Liver (tissue), 9 donors: Measurements from ENCODE around the gene PWP1. TPM values are rescaled to one million over a fixed set of nuclear protein-coding genes. Genes with fewer than 3 reads are reported as not detected.
"Not testable (repeated sequence)": the region's sequence is repeated elsewhere in the genome, so short reads cannot be mapped to it uniquely, and the experiment has no call there.

ENCODE experiments used
- DNase-seq: peaks from one replicate; pipeline ENCODE4 v3.0.0-alpha.2; 2017; ENCODE audit warnings: low spot score
- H3K27ac ChIP-seq, 2 donors: one replicate each; pipeline ENCODE4 v1.7.0; 2013; ENCODE audit warnings: inconsistent platforms in 2 of 2, low read length in 2 of 2, control low read depth in 1 of 2, low read depth in 1 of 2, mild to moderate bottlenecking in 1 of 2
- H3K27me3 ChIP-seq, 4 donors: one replicate each; pipeline versions ENCODE4 v1.6.1 to v1.7.0; 2013; ENCODE audit warnings: low read length in 3 of 4, inconsistent platforms in 1 of 4, mild to moderate bottlenecking in 1 of 4, moderate library complexity in 1 of 4; ENCODE audit not compliant: control insufficient read depth in 4 of 4, insufficient read depth in 4 of 4
- H3K36me3 ChIP-seq, 4 donors: one replicate each; pipeline versions ENCODE4 v1.6.1 to v1.7.0; 2013; ENCODE audit warnings: low read length in 3 of 4, mild to moderate bottlenecking in 3 of 4, low read depth in 1 of 4, moderate library complexity in 1 of 4; ENCODE audit not compliant: control insufficient read depth in 4 of 4, insufficient read depth in 3 of 4
- H3K4me1 ChIP-seq, 4 donors: one replicate each; pipeline versions ENCODE4 v1.6.1 to v1.7.0; 2013; ENCODE audit warnings: low read length in 3 of 4, mild to moderate bottlenecking in 3 of 4, moderate library complexity in 1 of 4; ENCODE audit not compliant: control insufficient read depth in 4 of 4, insufficient read depth in 4 of 4
- H3K4me3 ChIP-seq, 3 donors: one replicate each; pipeline versions ENCODE4 v1.6.1 to v1.7.0; 2013; ENCODE audit warnings: low read length in 3 of 3, control low read depth in 1 of 3, low read depth in 1 of 3, mild to moderate bottlenecking in 1 of 3
- H3K9ac ChIP-seq, 2 donors: one replicate each; pipeline ENCODE4 v1.7.0; 2013; ENCODE audit warnings: low read length in 2 of 2, mild to moderate bottlenecking in 2 of 2, moderate library complexity in 2 of 2, control low read depth in 1 of 2, low read depth in 1 of 2
- H3K9me3 ChIP-seq, 4 donors: one replicate each; pipeline versions ENCODE4 v1.6.1 to v1.7.0; 2013; ENCODE audit warnings: low read length in 3 of 4; ENCODE audit not compliant: control insufficient read depth in 4 of 4
- FOXA1 ChIP-seq: IDR thresholded peaks from 2 replicates; pipeline ENCODE4 v1.6.1; 2016; ENCODE audit warnings: antibody characterized with exemption
- FOXA2 ChIP-seq: IDR thresholded peaks from 2 replicates; pipeline ENCODE4 v1.6.1; 2016; ENCODE audit warnings: antibody characterized with exemption
- GABPA ChIP-seq, 2 donors: IDR thresholded peaks in 1 of 2; conservative IDR thresholded peaks in 1 of 2; 2 replicates each; pipeline ENCODE4 v1.6.1; 2016; ENCODE audit warnings: antibody characterized with exemption in 2 of 2, mild to moderate bottlenecking in 1 of 2, moderate library complexity in 1 of 2
- HNF4A ChIP-seq, 2 donors: conservative IDR thresholded peaks; 2 replicates each; pipeline ENCODE4 v1.6.1; 2016; ENCODE audit warnings: antibody characterized with exemption in 2 of 2, mild to moderate bottlenecking in 2 of 2
- JUND ChIP-seq, 2 donors: IDR thresholded peaks; 2 replicates each; pipeline ENCODE4 v1.6.1; 2016; ENCODE audit warnings: antibody characterized with exemption in 2 of 2
- NR2F2 ChIP-seq: IDR thresholded peaks from 2 replicates; pipeline ENCODE4 v1.6.1; 2016; ENCODE audit warnings: antibody characterized with exemption
- RXRA ChIP-seq, 2 donors: IDR thresholded peaks; 2 replicates each; pipeline ENCODE4 v1.6.1; 2017 to 2018; ENCODE audit warnings: antibody characterized with exemption in 2 of 2, mild to moderate bottlenecking in 1 of 2
- SP1 ChIP-seq: IDR thresholded peaks from 2 replicates; pipeline ENCODE4 v1.6.1; 2018; ENCODE audit warnings: antibody characterized with exemption, mild to moderate bottlenecking
- YY1 ChIP-seq: IDR thresholded peaks from 2 replicates; pipeline ENCODE4 v1.6.1; 2016; ENCODE audit warnings: antibody characterized with exemption, mild to moderate bottlenecking
- WGBS: extraction: QIAGEN DNeasy Blood & Tissue Kit; methylation state at CpG from one replicate; pipeline ENCODE4 v1.1.7; 2013; 5-methylcytosine and 5-hydroxymethylcytosine counted together
- polyA plus RNA-seq, 2 donors: library from polyadenylated mRNA; stranded (reverse) in 1 of 2; unstranded in 1 of 2; fragments of 200-250 nt in 1 of 2; fragments of >200 nt in 1 of 2; fragmentation: Nextera tagmentation in 1 of 2; extraction: Ambion mirVana in 1 of 2; gene quantifications; one replicate each; pipeline versions ENCODE4 v1.2.1 to v1.2.3, GENCODE V29; 2013 to 2015
- total RNA-seq, 2 donors: library from RNA; depleted of rRNA; stranded (reverse); fragments of >200 nt; gene quantifications; one replicate each; pipeline ENCODE4 v1.2.3, GENCODE V29; 2014
- TF ChIP-seq, protein P1 (sequence below): fragments of 150-350 bp; IDR thresholded peaks from 2 replicates; pipeline ENCODE4 v1.5.1; 2017; ENCODE audit warnings: improper control_type of control experiment, low read depth, low read length; ENCODE audit not compliant: missing input control
- TF ChIP-seq, protein P2 (sequence below): IDR thresholded peaks from 2 replicates; pipeline ENCODE4 v1.6.1; 2016; ENCODE audit warnings: antibody characterized with exemption
- TF ChIP-seq, protein P3 (sequence below): IDR thresholded peaks from 2 replicates; pipeline ENCODE4 v1.6.1; 2016; ENCODE audit warnings: antibody characterized with exemption
- TF ChIP-seq, protein P4 (sequence below): IDR thresholded peaks from 2 replicates; pipeline ENCODE4 v1.6.1; 2016; ENCODE audit warnings: antibody characterized with exemption, mild to moderate bottlenecking
- donor health status: healthy.
- donor health status: healthy.
- donor health status: healthy.
- donor health status: healthy.
- donor health status: healthy.

Gene PWP1
- total and polyA plus RNA-seq, 4 donors, result 17.5 to 39.0 (median 26.9) TPM

DNA sequence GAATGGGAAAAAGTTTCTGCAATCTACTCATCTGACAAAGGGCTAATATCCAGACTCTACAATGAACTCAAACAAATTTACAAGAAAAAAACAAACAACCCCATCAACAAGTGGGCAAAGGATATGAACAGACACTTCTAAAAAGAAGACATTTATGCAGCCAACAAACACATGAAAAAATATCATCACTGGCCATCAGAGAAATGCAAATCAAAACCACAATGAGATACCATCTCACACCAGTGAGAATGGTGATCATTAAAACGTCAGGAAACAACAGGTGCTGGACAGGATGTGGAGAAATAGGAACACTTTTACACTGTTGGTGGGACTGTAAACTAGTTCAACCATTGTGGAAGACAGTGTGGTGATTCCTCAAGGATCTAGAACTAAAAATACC is 41.7 kb downstream of the PWP1 start:
- 70% methylated on average over 1 of the region's 1 CpG for WGBS
- H3K27ac ChIP-seq, H3K9ac ChIP-seq, H3K9me3 ChIP-seq, DNase-seq, H3K27me3 ChIP-seq, H3K4me3 ChIP-seq, H3K36me3 ChIP-seq, H3K4me1 ChIP-seq: not testable (repeated sequence)

- H3K36me3 ChIP-seq, DNase-seq, H3K27me3 ChIP-seq, H3K4me3 ChIP-seq, H3K4me1 ChIP-seq, H3K9me3 ChIP-seq, H3K27ac ChIP-seq, H3K9ac ChIP-seq: not testable (repeated sequence)
- WGBS, result no CpG with 5 or more reads among the region's 1 CpG
Observed at GRCh38 chr12:107727742-107728141, 42.1 kb downstream of the PWP1 start.

GRCh38 chr12:107730618-107731341 is 45.2 kb downstream of the PWP1 start:
- WGBS, result 74% methylated on average over 4 of the region's 4 CpGs
- TF ChIP-seq, protein P1, sequence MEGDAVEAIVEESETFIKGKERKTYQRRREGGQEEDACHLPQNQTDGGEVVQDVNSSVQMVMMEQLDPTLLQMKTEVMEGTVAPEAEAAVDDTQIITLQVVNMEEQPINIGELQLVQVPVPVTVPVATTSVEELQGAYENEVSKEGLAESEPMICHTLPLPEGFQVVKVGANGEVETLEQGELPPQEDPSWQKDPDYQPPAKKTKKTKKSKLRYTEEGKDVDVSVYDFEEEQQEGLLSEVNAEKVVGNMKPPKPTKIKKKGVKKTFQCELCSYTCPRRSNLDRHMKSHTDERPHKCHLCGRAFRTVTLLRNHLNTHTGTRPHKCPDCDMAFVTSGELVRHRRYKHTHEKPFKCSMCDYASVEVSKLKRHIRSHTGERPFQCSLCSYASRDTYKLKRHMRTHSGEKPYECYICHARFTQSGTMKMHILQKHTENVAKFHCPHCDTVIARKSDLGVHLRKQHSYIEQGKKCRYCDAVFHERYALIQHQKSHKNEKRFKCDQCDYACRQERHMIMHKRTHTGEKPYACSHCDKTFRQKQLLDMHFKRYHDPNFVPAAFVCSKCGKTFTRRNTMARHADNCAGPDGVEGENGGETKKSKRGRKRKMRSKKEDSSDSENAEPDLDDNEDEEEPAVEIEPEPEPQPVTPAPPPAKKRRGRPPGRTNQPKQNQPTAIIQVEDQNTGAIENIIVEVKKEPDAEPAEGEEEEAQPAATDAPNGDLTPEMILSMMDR, result no peak
- TF ChIP-seq YY1 (no peak), HNF4A (conservative IDR thresholded peaks at IDR 0.05) (no peak), NR2F2 (no peak), FOXA1 (no peak)
- TF ChIP-seq, protein P2, sequence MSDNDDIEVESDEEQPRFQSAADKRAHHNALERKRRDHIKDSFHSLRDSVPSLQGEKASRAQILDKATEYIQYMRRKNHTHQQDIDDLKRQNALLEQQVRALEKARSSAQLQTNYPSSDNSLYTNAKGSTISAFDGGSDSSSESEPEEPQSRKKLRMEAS, result no peak
- Histone ChIP-seq H3K36me3 (peaks cover 5 to 26% (median 16%) of the 10 kb centered on the region in 4 donors), H3K9ac (no peak overlapping the region), H3K9me3 (no peaks in the 10 kb centered on the region), H3K4me3 (no peak overlapping the region), H3K27ac (no peak overlapping the region), H3K4me1 (no peaks in the 10 kb centered on the region), H3K27me3 (no peaks in the 10 kb centered on the region)
- DNase-seq, result no peak

DNA sequence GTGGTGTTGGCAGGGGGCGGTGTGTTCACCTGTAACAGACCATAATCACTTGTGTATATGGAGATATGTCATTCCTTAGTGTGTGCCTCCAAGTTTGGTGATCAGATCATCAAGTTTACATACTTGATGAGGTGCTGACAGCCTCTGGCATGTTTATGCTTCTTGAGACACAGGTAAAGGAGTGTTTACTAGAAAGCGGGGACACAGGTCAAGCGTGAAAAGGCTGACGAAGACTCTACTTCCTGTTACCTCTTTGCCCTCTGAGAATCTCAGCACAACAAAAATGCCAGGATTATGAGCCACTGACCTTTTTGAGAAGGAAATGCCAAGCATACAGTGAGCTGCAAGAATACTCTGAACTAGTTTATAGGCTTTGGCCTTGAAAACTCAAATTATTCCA is 45.8 kb downstream of the PWP1 start:
- Histone ChIP-seq H3K9me3 (no peaks in the 10 kb centered on the region), H3K4me1 (no peaks in the 10 kb centered on the region), H3K4me3 (no peak overlapping the region), H3K27me3 (no peaks in the 10 kb centered on the region), H3K27ac (no peak overlapping the region), H3K9ac (no peak overlapping the region), H3K36me3 (peaks cover 7 to 32% (median 20%) of the 10 kb centered on the region in 4 donors)
- WGBS, result 77% methylated on average over 4 of the region's 4 CpGs
- TF ChIP-seq NR2F2 (no peak), HNF4A (conservative IDR thresholded peaks at IDR 0.05) (no peak), FOXA2 (no peak), SP1 (no peak), JUND (IDR thresholded peaks at IDR 0.05) (no peak), GABPA (IDR thresholded peaks at IDR 0.05 in 1 of 2, conservative IDR thresholded peaks at IDR 0.05 in 1 of 2) (no peak), FOXA1 (no peak), RXRA (IDR thresholded peaks at IDR 0.05) (no peak)
- TF ChIP-seq, protein P3, sequence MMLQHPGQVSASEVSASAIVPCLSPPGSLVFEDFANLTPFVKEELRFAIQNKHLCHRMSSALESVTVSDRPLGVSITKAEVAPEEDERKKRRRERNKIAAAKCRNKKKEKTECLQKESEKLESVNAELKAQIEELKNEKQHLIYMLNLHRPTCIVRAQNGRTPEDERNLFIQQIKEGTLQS, result no peak
- TF ChIP-seq, protein P4, sequence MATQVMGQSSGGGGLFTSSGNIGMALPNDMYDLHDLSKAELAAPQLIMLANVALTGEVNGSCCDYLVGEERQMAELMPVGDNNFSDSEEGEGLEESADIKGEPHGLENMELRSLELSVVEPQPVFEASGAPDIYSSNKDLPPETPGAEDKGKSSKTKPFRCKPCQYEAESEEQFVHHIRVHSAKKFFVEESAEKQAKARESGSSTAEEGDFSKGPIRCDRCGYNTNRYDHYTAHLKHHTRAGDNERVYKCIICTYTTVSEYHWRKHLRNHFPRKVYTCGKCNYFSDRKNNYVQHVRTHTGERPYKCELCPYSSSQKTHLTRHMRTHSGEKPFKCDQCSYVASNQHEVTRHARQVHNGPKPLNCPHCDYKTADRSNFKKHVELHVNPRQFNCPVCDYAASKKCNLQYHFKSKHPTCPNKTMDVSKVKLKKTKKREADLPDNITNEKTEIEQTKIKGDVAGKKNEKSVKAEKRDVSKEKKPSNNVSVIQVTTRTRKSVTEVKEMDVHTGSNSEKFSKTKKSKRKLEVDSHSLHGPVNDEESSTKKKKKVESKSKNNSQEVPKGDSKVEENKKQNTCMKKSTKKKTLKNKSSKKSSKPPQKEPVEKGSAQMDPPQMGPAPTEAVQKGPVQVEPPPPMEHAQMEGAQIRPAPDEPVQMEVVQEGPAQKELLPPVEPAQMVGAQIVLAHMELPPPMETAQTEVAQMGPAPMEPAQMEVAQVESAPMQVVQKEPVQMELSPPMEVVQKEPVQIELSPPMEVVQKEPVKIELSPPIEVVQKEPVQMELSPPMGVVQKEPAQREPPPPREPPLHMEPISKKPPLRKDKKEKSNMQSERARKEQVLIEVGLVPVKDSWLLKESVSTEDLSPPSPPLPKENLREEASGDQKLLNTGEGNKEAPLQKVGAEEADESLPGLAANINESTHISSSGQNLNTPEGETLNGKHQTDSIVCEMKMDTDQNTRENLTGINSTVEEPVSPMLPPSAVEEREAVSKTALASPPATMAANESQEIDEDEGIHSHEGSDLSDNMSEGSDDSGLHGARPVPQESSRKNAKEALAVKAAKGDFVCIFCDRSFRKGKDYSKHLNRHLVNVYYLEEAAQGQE, result no peak
- no peak for DNase-seq
